ENCODE data around the gene EPHA5. TPM values are rescaled to one million over a fixed set of nuclear protein-coding genes. Genes with fewer than 3 reads are reported as not detected.

Gene EPHA5
- total and polyA plus RNA-seq, 7 donors = 0.15 to 0.71 (median 0.28) TPM; not detected in 2

- no peak overlapping the region for H3K27ac ChIP-seq
- H3K36me3 ChIP-seq = no peaks in the 10 kb centered on the region
- WGBS, 2 donors = 68 to 82% methylated on average over 2 of the region's 2 CpGs
- H3K9me3 ChIP-seq = no peaks in the 10 kb centered on the region
- no peaks in the 10 kb centered on the region for H3K27me3 ChIP-seq
- intact Hi-C loops (cut with DNase I) = no loop called here
- H3K4me3 ChIP-seq = no peak overlapping the region
- DNase-seq = no peak
- TF ChIP-seq EP300 (IDR thresholded peaks at IDR 0.05) (no peak), POLR2AphosphoS5 (IDR thresholded peaks at IDR 0.05) (no peak), POLR2A (IDR thresholded peaks at IDR 0.05) (no peak), CTCF (IDR thresholded peaks at IDR 0.05) (no peak)
- H3K4me1 ChIP-seq = no peaks in the 10 kb centered on the region
Measured at GRCh38 chr4:65391814-65392213, 278.5 kb downstream of the EPHA5 start.

- intact Hi-C loops (cut with DNase I) = no loop called here
- H3K27me3 ChIP-seq = no peaks in the 10 kb centered on the region
- no peak overlapping the region for H3K4me3 ChIP-seq
- DNase-seq = no peak
- no peaks in the 10 kb centered on the region for H3K4me1 ChIP-seq
- no peaks in the 10 kb centered on the region for H3K36me3 ChIP-seq
- TF ChIP-seq POLR2AphosphoS5 (IDR thresholded peaks at IDR 0.05) (no peak), CTCF (IDR thresholded peaks at IDR 0.05) (no peak), POLR2A (IDR thresholded peaks at IDR 0.05) (no peak), EP300 (IDR thresholded peaks at IDR 0.05) (no peak)
- WGBS, 2 donors = 52 to 61% methylated on average over 1 of the region's 1 CpG
- H3K9me3 ChIP-seq = no peaks in the 10 kb centered on the region
- H3K27ac ChIP-seq = no peak overlapping the region
Measured at GRCh38 chr4:65391382-65391781, 278.9 kb downstream of the EPHA5 start.

GRCh38 chr4:65386927-65387326 lies 283.4 kb downstream of the EPHA5 start:
- Histone ChIP-seq H3K4me1 (no peaks in the 10 kb centered on the region), H3K4me3 (no peak overlapping the region), H3K36me3 (no peaks in the 10 kb centered on the region), H3K27me3 (no peaks in the 10 kb centered on the region), H3K9me3 (no peaks in the 10 kb centered on the region), H3K27ac (no peak overlapping the region)
- intact Hi-C loops (cut with DNase I) = no loop called here
- no peak for TF ChIP-seq CTCF (IDR thresholded peaks at IDR 0.05)
- TF ChIP-seq POLR2A (IDR thresholded peaks at IDR 0.05) = no peak
- TF ChIP-seq EP300 (IDR thresholded peaks at IDR 0.05) = no peak
- TF ChIP-seq POLR2AphosphoS5 (IDR thresholded peaks at IDR 0.05) = no peak
- 83 to 89% methylated on average over 5 of the region's 5 CpGs for WGBS, 2 donors
- no peak for DNase-seq

DNA sequence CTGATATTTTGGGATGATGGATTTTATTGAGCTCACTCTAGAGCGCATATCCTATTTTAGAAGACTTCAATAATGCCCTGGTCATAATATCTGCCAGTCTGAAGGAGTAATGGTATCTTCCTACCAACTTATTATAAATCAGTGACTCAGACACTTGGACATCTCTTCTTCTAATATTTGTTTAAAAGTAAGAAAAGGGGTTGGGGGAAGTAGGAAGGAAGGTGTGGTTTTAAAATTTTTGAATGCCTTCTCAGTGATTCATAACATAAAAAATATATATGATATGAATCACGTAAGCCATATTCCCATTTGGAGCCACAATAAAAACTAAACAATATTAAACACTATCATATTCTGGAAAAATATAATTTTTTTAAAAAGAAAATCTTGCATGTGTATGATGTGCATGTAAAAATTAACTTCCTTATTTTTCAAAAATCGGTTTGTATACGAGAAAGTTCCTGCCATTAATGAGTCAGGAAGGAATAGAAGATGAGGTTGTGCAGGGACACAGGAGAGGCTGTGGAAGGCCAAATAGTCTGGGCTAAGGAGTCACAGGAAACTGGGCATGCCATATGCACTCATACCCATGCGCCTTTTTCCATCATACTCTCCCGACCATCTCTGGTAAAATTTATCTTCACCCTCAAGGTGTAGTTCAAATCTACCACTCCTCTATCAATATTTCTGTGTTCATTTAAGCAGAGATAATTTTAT lies 286.5 kb downstream of the EPHA5 start:
- no peak for DNase-seq
- no peak overlapping the region for H3K27ac ChIP-seq

More for the DNA sequence above, 286.5 kb downstream of the EPHA5 start:
- WGBS, 2 donors = 89 to 94% methylated on average over 6 of the region's 6 CpGs
- H3K27me3 ChIP-seq = no peaks in the 10 kb centered on the region
- intact Hi-C loops (cut with DNase I) = no loop called here
- TF ChIP-seq POLR2A (IDR thresholded peaks at IDR 0.05) (no peak), EP300 (IDR thresholded peaks at IDR 0.05) (no peak), POLR2AphosphoS5 (IDR thresholded peaks at IDR 0.05) (no peak), CTCF (IDR thresholded peaks at IDR 0.05) (no peak)
- H3K4me1 ChIP-seq = no peaks in the 10 kb centered on the region
- no peaks in the 10 kb centered on the region for H3K36me3 ChIP-seq
- H3K4me3 ChIP-seq = no peak overlapping the region
- no peaks in the 10 kb centered on the region for H3K9me3 ChIP-seq

Data from sigmoid colon (tissue), 7 donors.